ENCODE results near the gene FTH1.
A peak's percentile ranks its signal among the peaks of the same experiment; 100 is the strongest.

GRCh38 chr11:61972672-61973475 is 5.4 kb upstream of the FTH1 start:
- TF ChIP-seq CTCF (IDR thresholded peaks at IDR 0.05 in 8 of 11, conservative IDR thresholded peaks at IDR 0.05 in 3 of 11): no peak
- TF ChIP-seq POLR2AphosphoS5 (IDR thresholded peaks at IDR 0.05): peak in 2 of 3 donors; percentile 8 to 41
